MM.1S (cell line): ENCODE results near the gene DUSP9.

Experiments used
- EZH2 ChIP-seq: fragments of 300-600 bp; sonication (generic); optimal IDR thresholded peaks from 2 replicates; pipeline ENCODE3; 2017; ENCODE audit warnings: low read depth, mild to moderate bottlenecking, antibody characterized with exemption, low read length, mixed read lengths
- EZH2phosphoT487 ChIP-seq: fragments of 300-600 bp; sonication (generic); IDR thresholded peaks from 2 replicates; pipeline ENCODE4 v1.6.1; 2018; ENCODE audit warnings: antibody characterized with exemption, low read length
- TF ChIP-seq, protein P1 (sequence below): fragments of 300-600 bp; sonication (generic); IDR thresholded peaks from 2 replicates; pipeline ENCODE4 v1.5.1; 2016; ENCODE audit warnings: antibody characterized with exemption, low read length, mixed read lengths

DNA sequence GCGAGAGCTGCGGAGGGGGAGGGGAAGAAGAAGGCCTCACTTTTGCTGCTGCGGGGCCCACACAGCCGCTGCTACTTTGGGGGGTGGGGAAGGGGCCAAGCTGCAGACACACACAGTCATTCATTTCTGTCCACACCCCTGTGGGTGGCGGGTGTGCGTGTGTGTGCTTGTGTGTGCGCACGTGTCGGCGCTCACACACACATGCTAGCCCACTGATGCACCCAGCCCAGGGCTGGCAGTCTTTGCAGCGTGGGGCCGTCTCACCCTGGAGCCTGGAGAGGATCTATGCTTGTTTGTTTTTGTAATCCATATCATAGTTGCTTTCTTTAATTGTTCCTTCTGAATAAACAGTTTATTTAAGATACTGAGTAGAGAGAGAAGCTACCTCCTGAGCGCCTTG lies 4.0 kb downstream of the DUSP9 start:
- TF ChIP-seq, protein P1, sequence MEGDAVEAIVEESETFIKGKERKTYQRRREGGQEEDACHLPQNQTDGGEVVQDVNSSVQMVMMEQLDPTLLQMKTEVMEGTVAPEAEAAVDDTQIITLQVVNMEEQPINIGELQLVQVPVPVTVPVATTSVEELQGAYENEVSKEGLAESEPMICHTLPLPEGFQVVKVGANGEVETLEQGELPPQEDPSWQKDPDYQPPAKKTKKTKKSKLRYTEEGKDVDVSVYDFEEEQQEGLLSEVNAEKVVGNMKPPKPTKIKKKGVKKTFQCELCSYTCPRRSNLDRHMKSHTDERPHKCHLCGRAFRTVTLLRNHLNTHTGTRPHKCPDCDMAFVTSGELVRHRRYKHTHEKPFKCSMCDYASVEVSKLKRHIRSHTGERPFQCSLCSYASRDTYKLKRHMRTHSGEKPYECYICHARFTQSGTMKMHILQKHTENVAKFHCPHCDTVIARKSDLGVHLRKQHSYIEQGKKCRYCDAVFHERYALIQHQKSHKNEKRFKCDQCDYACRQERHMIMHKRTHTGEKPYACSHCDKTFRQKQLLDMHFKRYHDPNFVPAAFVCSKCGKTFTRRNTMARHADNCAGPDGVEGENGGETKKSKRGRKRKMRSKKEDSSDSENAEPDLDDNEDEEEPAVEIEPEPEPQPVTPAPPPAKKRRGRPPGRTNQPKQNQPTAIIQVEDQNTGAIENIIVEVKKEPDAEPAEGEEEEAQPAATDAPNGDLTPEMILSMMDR: no peak
- TF ChIP-seq EZH2phosphoT487 (no peak), EZH2 (no peak)
